Activated CD8-positive, alpha-beta memory T cell treated with anti-CD3 and anti-CD28 coated beads, Interleukin-2, amount 10 ng/mL, durations not matched to agents 7 days and 5 days (primary cell): ENCODE data around the gene PEX14. TPM values are rescaled to one million over a fixed set of nuclear protein-coding genes. Genes with fewer than 3 reads are reported as not detected.

Experiments
- ATAC-seq: fragments of 150-1000 bp; cut with Tn5 transposase; one replicate; pipeline ENCODE4 v1.10.0; 2021; ENCODE audit warnings: moderate library complexity
- CTCF ChIA-PET: fragments of 350-600 bp; sonication (Branson Sonifier 250); formaldehyde crosslinking; loops from one replicate; lab custom pipeline; 2021; ENCODE audit warnings: antibody characterized with exemption; lab: Charles Lee
- DNase-seq: peaks from one replicate; pipeline ENCODE4 v3.0.0-alpha.2; 2020
- H3K27ac Mint-ChIP-seq: one replicate; pipeline ENCODE4 v1.8.0; 2021; ENCODE audit warnings: mild to moderate bottlenecking, mixed read lengths
- H3K27me3 Mint-ChIP-seq: one replicate; pipeline ENCODE4 v1.8.0; 2021; ENCODE audit warnings: mixed read lengths
- H3K36me3 Mint-ChIP-seq: one replicate; pipeline ENCODE4 v1.8.0; 2021; ENCODE audit warnings: mild to moderate bottlenecking, mixed read lengths
- H3K4me1 Mint-ChIP-seq: one replicate; pipeline ENCODE4 v1.8.0; 2021; ENCODE audit warnings: mixed read lengths
- H3K4me3 Mint-ChIP-seq: one replicate; pipeline ENCODE4 v1.8.0; 2021; ENCODE audit warnings: mild to moderate bottlenecking, moderate library complexity, mixed read lengths
- H3K9me3 Mint-ChIP-seq: one replicate; pipeline ENCODE4 v1.8.0; 2022; ENCODE audit warnings: low read depth, mixed read lengths
- total RNA-seq, 2 experiments: library from RNA; stranded (reverse); gene quantifications; one replicate each; pipeline ENCODE4 v1.2.3, GENCODE V29; 2021

The PEX14 gene
- total RNA-seq, 2 experiments from 2014 or later: 24.4 to 27.5 TPM

- no peak for DNase-seq
- no peak overlapping the region for H3K4me3 Mint-ChIP-seq
- no peaks in the 10 kb centered on the region for H3K36me3 Mint-ChIP-seq
- ATAC-seq: no peak
- no peaks in the 10 kb centered on the region for H3K27me3 Mint-ChIP-seq
- CTCF ChIA-PET: no interaction called here
- peaks cover 12% of the 10 kb centered on the region for H3K4me1 Mint-ChIP-seq
- H3K9me3 Mint-ChIP-seq: no peaks in the 10 kb centered on the region
- no peak overlapping the region for H3K27ac Mint-ChIP-seq
These were observed 114.3 kb downstream of the PEX14 start for GRCh38 chr1:10589074-10589473.

GRCh38 chr1:10591010-10591409 is 116.3 kb downstream of the PEX14 start:
- ATAC-seq (no peak), DNase-seq (no peak)
- no peaks in the 10 kb centered on the region for H3K36me3 Mint-ChIP-seq
- no peak overlapping the region for H3K27ac Mint-ChIP-seq
- no peaks in the 10 kb centered on the region for H3K9me3 Mint-ChIP-seq
- H3K4me1 Mint-ChIP-seq: peaks cover 17% of the 10 kb centered on the region
- H3K27me3 Mint-ChIP-seq: no peaks in the 10 kb centered on the region
- CTCF ChIA-PET: no interaction called here
- no peak overlapping the region for H3K4me3 Mint-ChIP-seq

- no peak overlapping the region for H3K27ac Mint-ChIP-seq
These were observed 117.6 kb downstream of the PEX14 start for GRCh38 chr1:10592373-10592772.

GRCh38 chr1:10593750-10594149 is 119.0 kb downstream of the PEX14 start:
- DNase-seq (no peak), ATAC-seq (no peak)
- CTCF ChIA-PET: no interaction called here
- Mint-ChIP-seq H3K4me1 (peaks cover 17% of the 10 kb centered on the region), H3K4me3 (no peak overlapping the region), H3K27ac (no peak overlapping the region), H3K27me3 (no peaks in the 10 kb centered on the region), H3K9me3 (no peaks in the 10 kb centered on the region), H3K36me3 (no peaks in the 10 kb centered on the region)

More at GRCh38 chr1:10592373-10592772, 117.6 kb downstream of the PEX14 start:
- H3K27me3 Mint-ChIP-seq: no peaks in the 10 kb centered on the region
- DNase-seq: no peak
- H3K36me3 Mint-ChIP-seq: no peaks in the 10 kb centered on the region
- peaks cover 17% of the 10 kb centered on the region for H3K4me1 Mint-ChIP-seq
- CTCF ChIA-PET: interaction anchor here (1.0 kb wide), 1 partner anchor 85 kb away, joined by 3 read pairs; no protein-coding TSS in a partner anchor
- no peak for ATAC-seq
- no peaks in the 10 kb centered on the region for H3K9me3 Mint-ChIP-seq
- no peak overlapping the region for H3K4me3 Mint-ChIP-seq

- DNase-seq (no peak), ATAC-seq (no peak)
- CTCF ChIA-PET: interaction anchor here (1.3 kb wide), 1 partner anchor 10 kb away, joined by 3 read pairs; no protein-coding TSS in a partner anchor
- no peaks in the 10 kb centered on the region for H3K36me3 Mint-ChIP-seq
- H3K9me3 Mint-ChIP-seq: no peaks in the 10 kb centered on the region
- no peaks in the 10 kb centered on the region for H3K27me3 Mint-ChIP-seq
- H3K4me3 Mint-ChIP-seq: no peak overlapping the region
- peaks cover 17% of the 10 kb centered on the region for H3K4me1 Mint-ChIP-seq
- no peak overlapping the region for H3K27ac Mint-ChIP-seq
These were observed 120.0 kb downstream of the PEX14 start for GRCh38 chr1:10594595-10595223.

GRCh38 chr1:10596780-10597179 is 122.0 kb downstream of the PEX14 start:
- Mint-ChIP-seq H3K36me3 (no peaks in the 10 kb centered on the region), H3K4me3 (no peak overlapping the region), H3K27ac (no peak overlapping the region), H3K27me3 (no peaks in the 10 kb centered on the region), H3K9me3 (no peaks in the 10 kb centered on the region), H3K4me1 (peaks cover 5% of the 10 kb centered on the region)
- ATAC-seq (no peak), DNase-seq (no peak)
- CTCF ChIA-PET: no interaction called here

- Mint-ChIP-seq H3K36me3 (no peaks in the 10 kb centered on the region), H3K27me3 (no peaks in the 10 kb centered on the region), H3K4me1 (peaks cover 5% of the 10 kb centered on the region), H3K9me3 (no peaks in the 10 kb centered on the region), H3K27ac (no peak overlapping the region), H3K4me3 (no peak overlapping the region)
- DNase-seq (no peak), ATAC-seq (no peak)
- CTCF ChIA-PET: interaction anchor here (1.1 kb wide), 1 partner anchor 28 kb away, joined by 3 read pairs; no protein-coding TSS in a partner anchor
These were observed 123.0 kb downstream of the PEX14 start for GRCh38 chr1:10597492-10598388.

GRCh38 chr1:10598389-10598702 is 123.6 kb downstream of the PEX14 start:
- Mint-ChIP-seq H3K4me3 (no peak overlapping the region), H3K27me3 (no peaks in the 10 kb centered on the region), H3K4me1 (peaks cover 5% of the 10 kb centered on the region), H3K9me3 (no peaks in the 10 kb centered on the region), H3K36me3 (no peaks in the 10 kb centered on the region), H3K27ac (no peak overlapping the region)
- DNase-seq (no peak), ATAC-seq (no peak)
- CTCF ChIA-PET: interaction anchor here (1.1 kb wide), 1 partner anchor 29 kb away, joined by 3 read pairs; no protein-coding TSS in a partner anchor

GRCh38 chr1:10599194-10599861 is 124.6 kb downstream of the PEX14 start:
- DNase-seq (no peak), ATAC-seq (no peak)
- H3K27me3 Mint-ChIP-seq: no peaks in the 10 kb centered on the region
- H3K4me1 Mint-ChIP-seq: peaks cover 3% of the 10 kb centered on the region
- CTCF ChIA-PET: no interaction called here
- H3K9me3 Mint-ChIP-seq: no peaks in the 10 kb centered on the region
- H3K27ac Mint-ChIP-seq: no peak overlapping the region
- no peaks in the 10 kb centered on the region for H3K36me3 Mint-ChIP-seq
- H3K4me3 Mint-ChIP-seq: no peak overlapping the region

- Mint-ChIP-seq H3K4me3 (no peak overlapping the region), H3K36me3 (no peaks in the 10 kb centered on the region), H3K27me3 (no peaks in the 10 kb centered on the region), H3K9me3 (no peaks in the 10 kb centered on the region), H3K27ac (no peak overlapping the region), H3K4me1 (no peaks in the 10 kb centered on the region)
- ATAC-seq (no peak), DNase-seq (no peak)
- CTCF ChIA-PET: interaction anchor here (1.0 to 1.4 kb wide), 2 partner anchors 106 to 171 kb away, joined by 3 read pairs; no protein-coding TSS in a partner anchor
These were observed 126.8 kb downstream of the PEX14 start for GRCh38 chr1:10601342-10602070.

- H3K36me3 Mint-ChIP-seq: no peaks in the 10 kb centered on the region
- no peak overlapping the region for H3K27ac Mint-ChIP-seq
- no peaks in the 10 kb centered on the region for H3K27me3 Mint-ChIP-seq
- no peaks in the 10 kb centered on the region for H3K9me3 Mint-ChIP-seq
- no peaks in the 10 kb centered on the region for H3K4me1 Mint-ChIP-seq
- CTCF ChIA-PET: interaction anchor here (1.4 kb wide), 1 partner anchor 108 kb away, joined by 3 read pairs; no protein-coding TSS in a partner anchor
- no peak for DNase-seq
- no peak overlapping the region for H3K4me3 Mint-ChIP-seq
- ATAC-seq: no peak
These were observed 128.2 kb downstream of the PEX14 start for GRCh38 chr1:10602936-10603335.

GRCh38 chr1:10604966-10605365 is 130.2 kb downstream of the PEX14 start:
- Mint-ChIP-seq H3K36me3 (no peaks in the 10 kb centered on the region), H3K4me3 (no peak overlapping the region), H3K9me3 (no peaks in the 10 kb centered on the region), H3K4me1 (no peaks in the 10 kb centered on the region), H3K27ac (no peak overlapping the region), H3K27me3 (no peaks in the 10 kb centered on the region)
- CTCF ChIA-PET: interaction anchor here (1.3 kb wide), 1 partner anchor 10 kb away, joined by 3 read pairs; no protein-coding TSS in a partner anchor
- DNase-seq: no peak
- no peak for ATAC-seq

- Mint-ChIP-seq H3K27me3 (no peaks in the 10 kb centered on the region), H3K4me1 (no peaks in the 10 kb centered on the region), H3K4me3 (no peak overlapping the region), H3K36me3 (no peaks in the 10 kb centered on the region), H3K27ac (no peak overlapping the region), H3K9me3 (no peaks in the 10 kb centered on the region)
- ATAC-seq: no peak
- no peak for DNase-seq
- CTCF ChIA-PET: no interaction called here
These were observed 131.3 kb downstream of the PEX14 start for GRCh38 chr1:10606064-10606463.
